ENCODE measurements around the gene CCL5. TPM values are rescaled to one million over a fixed set of nuclear protein-coding genes. Genes with fewer than 3 reads are reported as not detected.

Gene CCL5
- total RNA-seq, 1 experiment from 2014 or later: not detected

GRCh38 chr17:35847633-35848373 lies 32.4 kb downstream of the CCL5 start:
- Histone ChIP-seq H3K18ac (ENCODE audit: insufficient read length, low read depth, low read length) (no peak overlapping the region), H3K27ac (ENCODE audit: insufficient read length, low read depth, low read length) (no peak overlapping the region), H3K4ac (ENCODE audit: low read depth, low read length) (no peak overlapping the region), H3K23me2 (ENCODE audit: insufficient read length, low read depth, low read length, poor library complexity, severe bottlenecking) (no peaks in the 10 kb centered on the region), H2BK15ac (ENCODE audit: low read depth, low read length) (no peak overlapping the region), H2BK20ac (ENCODE audit: low read depth, low read length, poor library complexity, severe bottlenecking) (no peak overlapping the region), H2BK120ac (ENCODE audit: low read depth, low read length, poor library complexity, severe bottlenecking) (no peak overlapping the region), H3K79me2 (ENCODE audit: insufficient read depth, low read length) (no peaks in the 10 kb centered on the region), H4K5ac (ENCODE audit: insufficient read length, low read depth, low read length) (no peak overlapping the region), H3K9me3 (ENCODE audit: control insufficient read depth, low read depth, low read length) (no peaks in the 10 kb centered on the region), H3K4me2 (ENCODE audit: insufficient read depth, insufficient read length, low read length) (no peak overlapping the region), H2BK12ac (ENCODE audit: insufficient read length, low read depth, low read length) (no peak overlapping the region), H4K20me1 (ENCODE audit: control insufficient read depth, insufficient read depth, insufficient read length) (no peaks in the 10 kb centered on the region), H4K91ac (ENCODE audit: insufficient read length, low read depth, low read length) (no peak overlapping the region), H3T11ph (ENCODE audit: low read length) (no peak overlapping the region), H4K8ac (replicated peaks; ENCODE audit: insufficient read length, low read depth, low read length) (no peak overlapping the region), H3K27me3 (ENCODE audit: insufficient read depth, low read length) (no peaks in the 10 kb centered on the region), H2BK5ac (ENCODE audit: insufficient read length, low read length) (no peak overlapping the region), H3K9ac (ENCODE audit: extremely low read depth, insufficient read length, low read length) (no peak overlapping the region), H3K4me1 (ENCODE audit: insufficient read depth, low read length) (no peaks in the 10 kb centered on the region), H3K23ac (ENCODE audit: insufficient read length, low read depth, low read length) (no peak overlapping the region), H3K56ac (ENCODE audit: insufficient read length, low read depth, low read length) (no peak overlapping the region), H3K14ac (ENCODE audit: insufficient read depth, low read length) (no peak overlapping the region), H3K79me1 (ENCODE audit: insufficient read depth, low read depth, low read length, poor library complexity, severe bottlenecking) (no peaks in the 10 kb centered on the region), H2AFZ (ENCODE audit: low read length) (no peak overlapping the region), H2AK5ac (ENCODE audit: insufficient read length, low read length) (no peak overlapping the region)
- Mint-ChIP-seq H3K27ac (peak overlapping the region in 2 of 3 experiments; percentile 8 to 85; a peak in 3 of 7 replicates), H3K36me3 (ENCODE audit: insufficient read depth in 1 of 3, low read depth in 3 of 3) (peaks cover 32 to 72% (median 67%) of the 10 kb centered on the region in 3 experiments), H3K9me3 (no peaks in the 10 kb centered on the region), H3K4me3 (no peak overlapping the region), H3K4me1 (peaks cover 11 to 15% of the 10 kb centered on the region in 2 experiments), H3K27me3 (ENCODE audit: low read depth) (no peaks in the 10 kb centered on the region; the same call in 1 of the 2 replicates)
- DNase-seq: no peak
- no CpG with 5 or more reads among the region's 4 CpGs for WGBS (ENCODE audit: extremely low coverage, insufficient read length, low lambda C conversion rate)
- no peak for TF ChIP-seq CTCF (conservative IDR thresholded peaks at IDR 0.05)

Measured in H9 (cell line).